NCI-H146 (cell line): Measurements from ENCODE around the gene C1orf53.

Source experiments
- DNase-seq: peaks from one replicate; lab custom pipeline; 2025; lab: John Stamatoyannopoulos, UW

C1orf53 gene

GRCh38 chr1:197955486-197956394 is 53.3 kb downstream of the C1orf53 start:
- no peak for DNase-seq
